DOHH2 (cell line): ENCODE results near the gene MYCBP2.
"Not testable (repeated sequence)": the region's sequence is repeated elsewhere in the genome, so short reads cannot be mapped to it uniquely, and the experiment has no call there.

Experiments used
- H3F3A ChIP-seq: fragments of 200-600 bp; sonication (generic), shearing (Covaris generic); 2 replicates; pipeline ENCODE4 v1.6.0; 2016; ENCODE audit warnings: antibody characterized with exemption, mild to moderate bottlenecking; ENCODE audit not compliant: control insufficient read depth, insufficient read depth
- H3K27ac ChIP-seq: fragments of 200-600 bp; sonication (generic); 2 replicates; pipeline ENCODE4 v1.5.1; 2014; ENCODE audit warnings: low read depth, mild to moderate bottlenecking, low read length, moderate library complexity
- H3K27me3 ChIP-seq: fragments of 200-600 bp; sonication (generic); 2 replicates; pipeline ENCODE4 v1.6.1; 2014; ENCODE audit warnings: mild to moderate bottlenecking, low read length, mixed read lengths; ENCODE audit not compliant: control insufficient read depth
- H3K36me3 ChIP-seq: fragments of 200-600 bp; sonication (generic); 2 replicates; pipeline ENCODE4 v1.6.1; 2014; ENCODE audit warnings: mild to moderate bottlenecking, low read length, moderate library complexity, mixed read lengths; ENCODE audit not compliant: control insufficient read depth
- H3K4me1 ChIP-seq: fragments of 200-600 bp; sonication (generic); 2 replicates; pipeline ENCODE4 v1.6.1; 2014; ENCODE audit warnings: mild to moderate bottlenecking, low read length, mixed read lengths; ENCODE audit not compliant: control insufficient read depth
- H3K4me2 ChIP-seq: fragments of 200-600 bp; sonication (generic); 2 replicates; pipeline ENCODE4 v1.6.0; 2014; ENCODE audit warnings: mild to moderate bottlenecking, low read length, moderate library complexity
- H3K4me3 ChIP-seq: fragments of 200-600 bp; sonication (generic); 2 replicates; pipeline ENCODE4 v1.5.1; 2014; ENCODE audit warnings: mild to moderate bottlenecking, low read length, mixed read lengths
- H3K79me2 ChIP-seq: fragments of 200-600 bp; sonication (generic); 2 replicates; pipeline ENCODE4 v1.6.1; 2014; ENCODE audit warnings: mild to moderate bottlenecking, low read length, mixed read lengths; ENCODE audit not compliant: control insufficient read depth
- H3K9me2 ChIP-seq: fragments of 200-600 bp; sonication (generic); replicated peaks from 2 replicates; pipeline ENCODE4 v1.6.1; 2014; ENCODE audit warnings: mild to moderate bottlenecking, low read length, mixed read lengths; ENCODE audit not compliant: control insufficient read depth
- H3K9me3 ChIP-seq: fragments of 200-600 bp; sonication (generic); 2 replicates; pipeline ENCODE4 v1.6.1; 2014; ENCODE audit warnings: antibody characterized with exemption, low read length, mixed read lengths; ENCODE audit not compliant: control insufficient read depth, insufficient read depth
- H4K20me1 ChIP-seq: fragments of 200-600 bp; sonication (generic); 2 replicates; pipeline ENCODE4 v1.6.0; 2014; ENCODE audit warnings: low read depth, mild to moderate bottlenecking, antibody characterized with exemption, low read length, moderate library complexity; ENCODE audit not compliant: control insufficient read depth, insufficient read depth
- EZH2phosphoT487 ChIP-seq: fragments of 200-600 bp; sonication (generic); IDR thresholded peaks from 2 replicates; pipeline ENCODE4 v1.6.1; 2017; ENCODE audit warnings: borderline replicate concordance, mild to moderate bottlenecking, antibody characterized with exemption, low read length, moderate library complexity, mixed read lengths
- TF ChIP-seq, protein P1 (sequence below): fragments of 200-600 bp; sonication (generic); IDR thresholded peaks from one replicate; pipeline ENCODE4 v1.5.1; 2014; ENCODE audit warnings: antibody characterized with exemption, mild to moderate bottlenecking, low read depth, low read length; ENCODE audit not compliant: poor library complexity, severe bottlenecking

MYCBP2 gene

DNA sequence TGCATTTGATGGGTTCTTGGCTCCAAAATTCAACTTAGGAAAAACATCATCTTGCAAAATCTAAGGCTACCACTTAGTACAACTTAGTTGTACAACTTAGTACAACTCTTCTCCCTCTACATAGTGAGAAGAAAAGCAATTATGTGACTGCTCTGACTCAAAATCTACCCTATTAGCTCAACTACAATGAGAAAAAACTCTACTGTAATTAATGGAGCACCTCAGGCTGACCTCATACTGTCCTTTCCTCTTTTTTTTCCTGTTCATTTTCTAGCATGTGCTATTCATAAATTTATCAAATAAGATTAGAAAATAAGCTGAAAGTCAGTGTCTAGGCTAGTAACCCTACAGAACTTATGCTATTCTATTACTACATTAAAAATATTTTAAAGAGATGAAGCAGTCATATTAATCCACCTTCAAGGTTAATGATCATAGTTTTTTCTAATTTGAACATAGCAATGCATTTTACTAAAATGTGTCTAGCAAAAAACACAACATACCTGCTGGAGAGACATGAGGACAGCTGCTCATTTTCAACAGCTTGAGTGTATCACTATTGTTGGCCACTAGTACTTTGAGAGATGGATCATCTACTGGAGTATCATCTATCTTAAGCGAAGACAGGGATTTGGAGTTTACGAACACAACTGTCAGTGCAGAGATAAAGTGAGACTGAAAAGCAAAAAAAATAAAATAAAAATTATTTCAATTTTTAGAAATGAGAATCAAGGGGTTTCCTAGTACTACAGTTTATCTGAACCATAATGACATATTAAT lies 311.8 kb downstream of the MYCBP2 start:
- no peaks in the 10 kb centered on the region for H4K20me1 ChIP-seq
- no peak overlapping the region for H3K4me2 ChIP-seq
- H3K79me2 ChIP-seq: peaks cover 59% of the 10 kb centered on the region
- no peaks in the 10 kb centered on the region for H3K9me3 ChIP-seq
- H3K27ac ChIP-seq: no peak overlapping the region
- H3K36me3 ChIP-seq: peaks cover 91% of the 10 kb centered on the region
- H3K4me1 ChIP-seq: peaks cover 11% of the 10 kb centered on the region
- no peak overlapping the region for H3K4me3 ChIP-seq
- no peak for TF ChIP-seq EZH2phosphoT487
- TF ChIP-seq, protein P1, sequence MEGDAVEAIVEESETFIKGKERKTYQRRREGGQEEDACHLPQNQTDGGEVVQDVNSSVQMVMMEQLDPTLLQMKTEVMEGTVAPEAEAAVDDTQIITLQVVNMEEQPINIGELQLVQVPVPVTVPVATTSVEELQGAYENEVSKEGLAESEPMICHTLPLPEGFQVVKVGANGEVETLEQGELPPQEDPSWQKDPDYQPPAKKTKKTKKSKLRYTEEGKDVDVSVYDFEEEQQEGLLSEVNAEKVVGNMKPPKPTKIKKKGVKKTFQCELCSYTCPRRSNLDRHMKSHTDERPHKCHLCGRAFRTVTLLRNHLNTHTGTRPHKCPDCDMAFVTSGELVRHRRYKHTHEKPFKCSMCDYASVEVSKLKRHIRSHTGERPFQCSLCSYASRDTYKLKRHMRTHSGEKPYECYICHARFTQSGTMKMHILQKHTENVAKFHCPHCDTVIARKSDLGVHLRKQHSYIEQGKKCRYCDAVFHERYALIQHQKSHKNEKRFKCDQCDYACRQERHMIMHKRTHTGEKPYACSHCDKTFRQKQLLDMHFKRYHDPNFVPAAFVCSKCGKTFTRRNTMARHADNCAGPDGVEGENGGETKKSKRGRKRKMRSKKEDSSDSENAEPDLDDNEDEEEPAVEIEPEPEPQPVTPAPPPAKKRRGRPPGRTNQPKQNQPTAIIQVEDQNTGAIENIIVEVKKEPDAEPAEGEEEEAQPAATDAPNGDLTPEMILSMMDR: no peak
- H3K27me3 ChIP-seq: no peaks in the 10 kb centered on the region
- peaks cover 5% of the 10 kb centered on the region; the same call in 1 of the 2 replicates for H3F3A ChIP-seq
- H3K9me2 ChIP-seq: no peaks in the 10 kb centered on the region

DNA sequence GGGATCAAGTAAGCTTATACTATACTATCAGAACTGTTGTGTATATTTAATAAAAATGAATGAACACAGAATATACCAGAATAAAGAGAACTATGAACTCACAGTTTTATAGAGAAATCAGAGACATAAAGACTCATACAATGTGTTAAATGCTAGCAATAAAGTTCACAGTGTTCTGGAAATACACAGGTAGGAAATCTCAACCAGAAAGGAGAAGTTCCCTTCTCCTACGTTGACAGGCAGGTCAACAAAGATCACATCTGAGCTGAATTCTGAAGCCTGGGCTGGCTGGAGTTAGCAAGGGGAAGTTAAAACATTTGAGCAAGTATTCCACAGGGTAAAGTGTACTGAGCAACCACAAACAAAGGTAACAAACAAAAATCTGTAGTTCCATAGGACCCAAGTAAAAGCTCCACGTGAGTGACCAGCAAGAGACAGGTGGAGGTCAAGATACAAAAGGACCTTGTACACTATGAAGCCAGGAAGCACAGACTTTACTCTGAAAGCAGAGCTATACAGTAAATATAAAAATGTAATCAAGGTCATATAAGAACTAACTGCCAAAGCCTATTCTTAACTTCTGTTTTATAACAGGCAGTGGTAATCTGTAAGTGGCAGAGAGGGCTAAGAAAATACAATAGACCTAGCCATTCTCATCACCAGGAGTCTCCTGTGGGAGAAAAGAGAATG lies 312.9 kb downstream of the MYCBP2 start:
- H3K4me1 ChIP-seq: peaks cover under 1% of the 10 kb centered on the region
- no peak overlapping the region for H3K4me2 ChIP-seq
- no peak overlapping the region for H3K27ac ChIP-seq
- H3K9me2 ChIP-seq: no peaks in the 10 kb centered on the region
- TF ChIP-seq, protein P1: no peak
- TF ChIP-seq EZH2phosphoT487: no peak
- peaks cover 89% of the 10 kb centered on the region for H3K36me3 ChIP-seq
- H3K27me3 ChIP-seq: no peaks in the 10 kb centered on the region
- no peak overlapping the region for H3K4me3 ChIP-seq
- peaks cover 51% of the 10 kb centered on the region for H3K79me2 ChIP-seq
- no peaks in the 10 kb centered on the region for H3K9me3 ChIP-seq
- H4K20me1 ChIP-seq: no peaks in the 10 kb centered on the region
- H3F3A ChIP-seq: 0 out of 2 replicates have a peak, but pooled peaks cover 1% of the 10 kb centered on the region

DNA sequence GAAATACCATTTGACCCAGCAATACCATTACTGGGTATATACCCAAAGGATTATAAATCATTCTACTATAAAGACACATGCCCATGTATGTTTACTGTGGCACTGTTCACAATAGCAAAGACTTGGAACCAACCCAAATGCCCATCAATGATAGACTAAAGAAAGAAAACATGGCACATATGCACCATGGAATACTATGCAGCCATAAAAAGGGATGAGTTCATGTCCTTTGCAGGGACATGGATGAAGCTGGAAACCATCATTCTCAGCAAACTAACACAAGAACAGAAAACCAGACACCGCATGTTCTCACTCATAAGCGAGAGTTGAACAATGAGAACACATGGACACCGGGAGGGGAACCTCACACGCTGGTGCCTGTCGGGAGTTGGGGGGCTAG lies 317.2 kb downstream of the MYCBP2 start:
- peaks cover 80% of the 10 kb centered on the region for H3K36me3 ChIP-seq
- not testable (repeated sequence) for H3K4me3 ChIP-seq, H3K27ac ChIP-seq, H4K20me1 ChIP-seq, H3K9me2 ChIP-seq, H3K4me2 ChIP-seq, H3K27me3 ChIP-seq, H3K9me3 ChIP-seq, H3F3A ChIP-seq, H3K4me1 ChIP-seq
- peaks cover 45% of the 10 kb centered on the region for H3K79me2 ChIP-seq

DNA sequence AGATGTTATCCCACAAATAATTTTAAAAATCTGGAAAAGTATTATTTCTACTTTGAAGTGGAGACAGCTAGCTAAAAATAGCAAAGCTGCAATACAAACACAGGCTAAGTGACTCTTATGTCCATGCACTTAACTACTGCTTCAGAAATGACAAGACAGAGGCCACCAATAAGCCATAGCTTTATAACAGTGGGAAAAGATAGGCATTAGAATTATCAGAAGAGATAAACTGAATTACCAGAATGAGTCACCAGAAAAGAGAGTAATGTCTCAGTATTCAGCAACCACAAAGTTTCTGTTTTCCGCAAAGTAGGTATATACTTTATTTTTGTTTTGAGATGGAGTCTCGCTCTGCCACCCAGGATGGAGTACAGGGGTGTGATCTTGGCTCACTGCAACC lies 317.9 kb downstream of the MYCBP2 start:
- Histone ChIP-seq H3K4me1 (no peaks in the 10 kb centered on the region), H3K9me3 (no peaks in the 10 kb centered on the region), H3K79me2 (peaks cover 39% of the 10 kb centered on the region), H3K27ac (no peak overlapping the region), H3F3A (peaks cover 10% of the 10 kb centered on the region; the same call in 1 of the 2 replicates), H3K36me3 (peaks cover 78% of the 10 kb centered on the region), H3K9me2 (no peaks in the 10 kb centered on the region), H3K4me2 (no peak overlapping the region), H3K4me3 (no peak overlapping the region), H3K27me3 (no peaks in the 10 kb centered on the region), H4K20me1 (no peaks in the 10 kb centered on the region)
- no peak for TF ChIP-seq EZH2phosphoT487
- TF ChIP-seq, protein P1: no peak

DNA sequence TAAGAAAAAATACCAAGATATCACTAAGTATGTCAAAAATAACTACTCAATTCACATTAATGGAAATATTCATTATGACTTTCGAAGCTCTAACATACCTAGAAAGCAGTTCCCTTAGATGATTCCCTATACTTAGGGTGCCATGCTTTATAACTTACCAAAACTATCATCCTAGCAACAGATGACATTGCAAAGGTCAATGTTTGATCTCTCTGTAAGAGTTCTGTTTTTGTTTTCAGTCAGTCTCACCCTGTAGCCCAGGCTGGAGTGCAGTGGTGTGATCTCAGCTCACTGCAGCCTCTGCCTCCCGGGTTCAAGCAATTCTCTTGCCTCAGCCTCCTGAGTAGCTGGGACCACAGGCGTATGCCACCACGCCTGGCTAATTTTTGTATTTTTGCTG lies 318.6 kb downstream of the MYCBP2 start:
- H3K4me2 ChIP-seq, H3K9me3 ChIP-seq, H4K20me1 ChIP-seq, H3K4me3 ChIP-seq, H3K27me3 ChIP-seq, H3F3A ChIP-seq, H3K4me1 ChIP-seq, H3K9me2 ChIP-seq, H3K27ac ChIP-seq: not testable (repeated sequence)
- peaks cover 32% of the 10 kb centered on the region for H3K79me2 ChIP-seq
- H3K36me3 ChIP-seq: peaks cover 75% of the 10 kb centered on the region
